ENCODE results near the gene VANGL2.

Gene VANGL2

GRCh38 chr1:160459056-160459455 is 58.7 kb downstream of the VANGL2 start:
- peak; percentile 7 for DNase-seq (ENCODE audit: low read depth, low spot score)

- no peak for DNase-seq (ENCODE audit: low read depth, low spot score)
Measured at GRCh38 chr1:160459687-160460086, 59.3 kb downstream of the VANGL2 start.

- no peak for DNase-seq (ENCODE audit: low read depth, low spot score)
Measured at GRCh38 chr1:160460214-160460642, 59.9 kb downstream of the VANGL2 start.

- no peak for DNase-seq (ENCODE audit: low read depth, low spot score)
Measured at GRCh38 chr1:160460683-160461287, 60.4 kb downstream of the VANGL2 start.

- DNase-seq (ENCODE audit: low read depth, low spot score) = no peak
Measured at GRCh38 chr1:160465123-160465522, 64.8 kb downstream of the VANGL2 start.

- DNase-seq (ENCODE audit: low read depth, low spot score) = no peak
Measured at GRCh38 chr1:160466961-160467360, 66.6 kb downstream of the VANGL2 start.

GRCh38 chr1:160467576-160467975 is 67.2 kb downstream of the VANGL2 start:
- no peak for DNase-seq (ENCODE audit: low read depth, low spot score)

- DNase-seq (ENCODE audit: low read depth, low spot score) = no peak
Measured at GRCh38 chr1:160471253-160471652, 70.9 kb downstream of the VANGL2 start.

GRCh38 chr1:160472112-160472511 is 71.7 kb downstream of the VANGL2 start:
- no peak for DNase-seq (ENCODE audit: low read depth, low spot score)

- DNase-seq (ENCODE audit: low read depth, low spot score) = no peak
Measured at GRCh38 chr1:160474392-160475242, 74.3 kb downstream of the VANGL2 start.
